Measurements from ENCODE around the gene DPYSL5.

DPYSL5 gene

GRCh38 chr2:26807788-26808460, 40.0 kb upstream of the DPYSL5 start:
- Histone ChIP-seq H3K4me2 (ENCODE audit: low read length) (no peak overlapping the region), H3K27ac (ENCODE audit: low read depth, low read length) (no peak overlapping the region), H2BK120ac (ENCODE audit: insufficient read depth, low read length, poor library complexity) (no peak overlapping the region), H3K79me1 (ENCODE audit: low read length) (no peaks in the 10 kb centered on the region), H3K79me2 (ENCODE audit: control insufficient read depth, insufficient read depth, low read length, poor library complexity) (no peaks in the 10 kb centered on the region), H2BK5ac (ENCODE audit: low read depth, low read length, poor library complexity) (no peak overlapping the region), H2AK5ac (ENCODE audit: low read length) (no peak overlapping the region), H3K27me3 (ENCODE audit: insufficient read depth, low read length) (no peaks in the 10 kb centered on the region), H3K4me3 (ENCODE audit: low read depth, low read length) (no peak overlapping the region), H3K9ac (ENCODE audit: low read length) (no peak overlapping the region), H2BK12ac (ENCODE audit: low read length) (no peak overlapping the region), H4K91ac (ENCODE audit: low read depth, low read length) (no peak overlapping the region), H2AFZ (ENCODE audit: insufficient read depth, low read length, poor library complexity) (no peak overlapping the region), H3K4me1 (ENCODE audit: control insufficient read depth in 1 of 2, insufficient read depth in 2 of 2, low read length in 2 of 2) (peaks cover 2 to 3% of the 10 kb centered on the region in 2 experiments), H3K36me3 (ENCODE audit: control insufficient read depth in 1 of 2, insufficient read depth in 2 of 2, low read length in 2 of 2) (no peaks in the 10 kb centered on the region), H3K23ac (ENCODE audit: low read length) (no peak overlapping the region), H4K12ac (ENCODE audit: low read depth, low read length) (no peak overlapping the region), H3K9me3 (ENCODE audit: insufficient read depth, low read depth, low read length) (no peaks in the 10 kb centered on the region), H3K14ac (ENCODE audit: low read length) (no peak overlapping the region), H3K4ac (ENCODE audit: low read depth, low read length) (no peak overlapping the region), H4K8ac (ENCODE audit: low read depth, low read length) (no peak overlapping the region), H3K18ac (ENCODE audit: low read length) (no peak overlapping the region)
- no peak for DNase-seq
- no CpG with 5 or more reads among the region's 2 CpGs for WGBS (ENCODE audit: extremely low coverage, insufficient coverage, insufficient read length)

DNA sequence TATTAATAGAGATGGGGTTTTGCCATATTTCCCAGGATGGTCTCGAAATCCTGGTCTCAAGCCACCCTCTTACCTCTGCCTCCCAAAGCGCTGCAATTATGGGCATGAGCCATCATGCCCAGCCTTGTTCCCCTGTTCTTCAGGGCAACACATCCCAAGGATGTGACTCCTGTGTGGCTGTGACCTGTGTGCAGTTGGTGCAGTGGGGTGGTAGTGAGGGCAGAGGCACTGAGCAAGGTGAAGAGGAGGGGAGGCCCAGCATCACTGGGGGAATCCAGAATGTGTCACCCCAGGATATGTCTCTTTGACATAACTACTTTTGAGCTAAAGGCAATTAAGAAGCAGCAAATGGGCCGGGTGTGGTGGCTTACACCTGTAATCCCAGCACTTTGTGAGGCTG, 38.7 kb upstream of the DPYSL5 start:
- Histone ChIP-seq H2AK5ac (ENCODE audit: low read length) (no peak overlapping the region), H4K12ac (ENCODE audit: low read depth, low read length) (no peak overlapping the region), H2BK5ac (ENCODE audit: low read depth, low read length, poor library complexity) (no peak overlapping the region), H3K27me3 (ENCODE audit: insufficient read depth, low read length) (no peaks in the 10 kb centered on the region), H3K9ac (ENCODE audit: low read length) (no peak overlapping the region), H3K4ac (ENCODE audit: low read depth, low read length) (no peak overlapping the region), H3K9me3 (ENCODE audit: insufficient read depth, low read depth, low read length) (no peaks in the 10 kb centered on the region), H3K18ac (ENCODE audit: low read length) (no peak overlapping the region), H2AFZ (ENCODE audit: insufficient read depth, low read length, poor library complexity) (no peak overlapping the region), H3K23ac (ENCODE audit: low read length) (no peak overlapping the region), H3K79me2 (ENCODE audit: control insufficient read depth, insufficient read depth, low read length, poor library complexity) (no peaks in the 10 kb centered on the region), H3K27ac (ENCODE audit: low read depth, low read length) (no peak overlapping the region), H3K4me3 (ENCODE audit: low read depth, low read length) (no peak overlapping the region), H3K4me1 (ENCODE audit: control insufficient read depth in 1 of 2, insufficient read depth in 2 of 2, low read length in 2 of 2) (peaks cover 2 to 3% of the 10 kb centered on the region in 2 experiments), H2BK12ac (ENCODE audit: low read length) (no peak overlapping the region), H4K91ac (ENCODE audit: low read depth, low read length) (no peak overlapping the region), H3K36me3 (ENCODE audit: control insufficient read depth in 1 of 2, insufficient read depth in 2 of 2, low read length in 2 of 2) (no peaks in the 10 kb centered on the region), H4K8ac (ENCODE audit: low read depth, low read length) (no peak overlapping the region), H3K79me1 (ENCODE audit: low read length) (no peaks in the 10 kb centered on the region), H3K4me2 (ENCODE audit: low read length) (no peak overlapping the region), H2BK120ac (ENCODE audit: insufficient read depth, low read length, poor library complexity) (no peak overlapping the region), H3K14ac (ENCODE audit: low read length) (no peak overlapping the region)
- no peak for DNase-seq
- WGBS (ENCODE audit: extremely low coverage, insufficient coverage, insufficient read length), result no CpG with 5 or more reads among the region's 3 CpGs

- Histone ChIP-seq H3K4ac (ENCODE audit: low read depth, low read length) (no peak overlapping the region), H4K12ac (ENCODE audit: low read depth, low read length) (no peak overlapping the region), H3K9me3 (ENCODE audit: insufficient read depth, low read depth, low read length) (peaks cover 1% of the 10 kb centered on the region), H3K4me1 (ENCODE audit: control insufficient read depth in 1 of 2, insufficient read depth in 2 of 2, low read length in 2 of 2) (peaks cover 1 to 2% of the 10 kb centered on the region in 2 experiments), H2BK5ac (ENCODE audit: low read depth, low read length, poor library complexity) (no peak overlapping the region), H3K23ac (ENCODE audit: low read length) (no peak overlapping the region), H2AFZ (ENCODE audit: insufficient read depth, low read length, poor library complexity) (no peak overlapping the region), H3K27me3 (ENCODE audit: insufficient read depth, low read length) (no peaks in the 10 kb centered on the region), H3K9ac (ENCODE audit: low read length) (no peak overlapping the region), H3K27ac (ENCODE audit: low read depth, low read length) (no peak overlapping the region), H2BK12ac (ENCODE audit: low read length) (no peak overlapping the region), H2AK5ac (ENCODE audit: low read length) (no peak overlapping the region), H3K79me1 (ENCODE audit: low read length) (no peaks in the 10 kb centered on the region), H2BK120ac (ENCODE audit: insufficient read depth, low read length, poor library complexity) (no peak overlapping the region), H3K79me2 (ENCODE audit: control insufficient read depth, insufficient read depth, low read length, poor library complexity) (no peaks in the 10 kb centered on the region), H3K36me3 (ENCODE audit: control insufficient read depth in 1 of 2, insufficient read depth in 2 of 2, low read length in 2 of 2) (no peaks in the 10 kb centered on the region), H4K8ac (ENCODE audit: low read depth, low read length) (no peak overlapping the region), H3K18ac (ENCODE audit: low read length) (no peak overlapping the region), H3K4me2 (ENCODE audit: low read length) (no peak overlapping the region), H3K4me3 (ENCODE audit: low read depth, low read length) (no peak overlapping the region), H4K91ac (ENCODE audit: low read depth, low read length) (no peak overlapping the region), H3K14ac (ENCODE audit: low read length) (no peak overlapping the region)
- no peak for DNase-seq
- no CpG with 5 or more reads among the region's 6 CpGs for WGBS (ENCODE audit: extremely low coverage, insufficient coverage, insufficient read length)
These were observed 37.9 kb upstream of the DPYSL5 start for GRCh38 chr2:26809876-26810577.

- H3K18ac ChIP-seq (ENCODE audit: low read length), result no peak overlapping the region
- H4K12ac ChIP-seq (ENCODE audit: low read depth, low read length), result no peak overlapping the region
- H2BK5ac ChIP-seq (ENCODE audit: low read depth, low read length, poor library complexity), result no peak overlapping the region
- no peak overlapping the region for H3K27ac ChIP-seq (ENCODE audit: low read depth, low read length)
- no peak overlapping the region for H3K9ac ChIP-seq (ENCODE audit: low read length)
- H3K23ac ChIP-seq (ENCODE audit: low read length), result no peak overlapping the region
- peaks cover 3% of the 10 kb centered on the region for H3K9me3 ChIP-seq (ENCODE audit: insufficient read depth, low read depth, low read length)
- H3K36me3 ChIP-seq (ENCODE audit: control insufficient read depth in 1 of 2, insufficient read depth in 2 of 2, low read length in 2 of 2), result no peaks in the 10 kb centered on the region
- WGBS (ENCODE audit: extremely low coverage, insufficient coverage, insufficient read length), result no CpG with 5 or more reads among the region's 8 CpGs
- no peak overlapping the region for H3K4me3 ChIP-seq (ENCODE audit: low read depth, low read length)
- no peak overlapping the region for H4K8ac ChIP-seq (ENCODE audit: low read depth, low read length)
- DNase-seq, result no peak
- H3K4ac ChIP-seq (ENCODE audit: low read depth, low read length), result no peak overlapping the region
- no peak overlapping the region for H3K14ac ChIP-seq (ENCODE audit: low read length)
- H3K27me3 ChIP-seq (ENCODE audit: insufficient read depth, low read length), result no peaks in the 10 kb centered on the region
- no peak overlapping the region for H2BK12ac ChIP-seq (ENCODE audit: low read length)
- no peaks in the 10 kb centered on the region for H3K79me2 ChIP-seq (ENCODE audit: control insufficient read depth, insufficient read depth, low read length, poor library complexity)
- no peak overlapping the region for H2AFZ ChIP-seq (ENCODE audit: insufficient read depth, low read length, poor library complexity)
- no peak overlapping the region for H2AK5ac ChIP-seq (ENCODE audit: low read length)
- H2BK120ac ChIP-seq (ENCODE audit: insufficient read depth, low read length, poor library complexity), result no peak overlapping the region
- no peaks in the 10 kb centered on the region for H3K4me1 ChIP-seq (ENCODE audit: control insufficient read depth in 1 of 2, insufficient read depth in 2 of 2, low read length in 2 of 2)
- H4K91ac ChIP-seq (ENCODE audit: low read depth, low read length), result no peak overlapping the region
- no peak overlapping the region for H3K4me2 ChIP-seq (ENCODE audit: low read length)
- no peaks in the 10 kb centered on the region for H3K79me1 ChIP-seq (ENCODE audit: low read length)
These were observed 36.7 kb upstream of the DPYSL5 start for GRCh38 chr2:26811261-26811660.

All from trophoblast cell (in vitro differentiated cells and primary cell).